H9 (cell line): ENCODE data around the gene HS3ST4. TPM values are rescaled to one million over a fixed set of nuclear protein-coding genes. Genes with fewer than 3 reads are reported as not detected.

ENCODE experiments used
- DNase-seq: peaks from one replicate; pipeline ENCODE4 v3.0.0-alpha.2; 2017
- H2AFZ ChIP-seq: one replicate; pipeline ENCODE4 v1.6.1; 2013; ENCODE audit warnings: mild to moderate bottlenecking, low read length, control low read depth, moderate library complexity
- H2AK5ac ChIP-seq: 2 replicates; pipeline ENCODE4 v1.6.1; 2013; ENCODE audit warnings: low read length, control low read depth, mixed read lengths; ENCODE audit not compliant: insufficient read length
- H2BK120ac ChIP-seq: one replicate; pipeline ENCODE4 v1.6.1; 2013; ENCODE audit warnings: low read depth, mild to moderate bottlenecking, low read length, control low read depth, inconsistent platforms; ENCODE audit not compliant: poor library complexity, severe bottlenecking
- H2BK12ac ChIP-seq: 2 replicates; pipeline ENCODE4 v1.6.1; 2013; ENCODE audit warnings: low read length, control low read depth, mixed read lengths, low read depth; ENCODE audit not compliant: insufficient read length
- H2BK15ac ChIP-seq: 2 replicates; pipeline ENCODE4 v1.6.1; 2013; ENCODE audit warnings: low read depth, low read length, control low read depth
- H2BK20ac ChIP-seq: one replicate; pipeline ENCODE4 v1.6.1; 2013; ENCODE audit warnings: low read depth, mild to moderate bottlenecking, low read length, control low read depth, inconsistent platforms; ENCODE audit not compliant: poor library complexity, severe bottlenecking
- H2BK5ac ChIP-seq: 2 replicates; pipeline ENCODE4 v1.6.1; 2013; ENCODE audit warnings: low read length, control low read depth, mixed read lengths; ENCODE audit not compliant: insufficient read length
- H3K14ac ChIP-seq: 2 replicates; pipeline ENCODE4 v1.6.1; 2013; ENCODE audit warnings: low read length, control low read depth; ENCODE audit not compliant: insufficient read depth
- H3K18ac ChIP-seq: 2 replicates; pipeline ENCODE4 v1.6.1; 2013; ENCODE audit warnings: low read depth, mild to moderate bottlenecking, mixed read lengths, low read length, control low read depth; ENCODE audit not compliant: insufficient read length
- H3K23ac ChIP-seq: 2 replicates; pipeline ENCODE4 v1.6.1; 2013; ENCODE audit warnings: low read length, control low read depth, mixed read lengths, low read depth; ENCODE audit not compliant: insufficient read length
- H3K23me2 ChIP-seq: 2 replicates; pipeline ENCODE4 v1.6.1; 2013; ENCODE audit warnings: low read depth, mild to moderate bottlenecking, mixed read lengths, low read length, control low read depth; ENCODE audit not compliant: insufficient read length, poor library complexity, severe bottlenecking
- H3K27ac ChIP-seq: 2 replicates; pipeline ENCODE4 v1.5.1; 2013; ENCODE audit warnings: low read length, control low read depth, mixed read lengths, low read depth; ENCODE audit not compliant: insufficient read length
- H3K27me3 ChIP-seq: 2 replicates; pipeline ENCODE4 v1.6.1; 2013; ENCODE audit warnings: low read length, control low read depth, inconsistent platforms; ENCODE audit not compliant: insufficient read depth
- H3K4ac ChIP-seq: 2 replicates; pipeline ENCODE4 v1.6.1; 2013; ENCODE audit warnings: low read depth, mild to moderate bottlenecking, control low read depth, inconsistent platforms, low read length, moderate library complexity
- H3K4me1 ChIP-seq: 2 replicates; pipeline ENCODE4 v1.6.1; 2013; ENCODE audit warnings: low read length, control low read depth, inconsistent platforms; ENCODE audit not compliant: insufficient read depth
- H3K4me2 ChIP-seq: 2 replicates; pipeline ENCODE4 v1.6.1; 2013; ENCODE audit warnings: low read length, control low read depth, mixed read lengths; ENCODE audit not compliant: insufficient read length, insufficient read depth
- H3K56ac ChIP-seq: 2 replicates; pipeline ENCODE4 v1.6.1; 2013; ENCODE audit warnings: low read depth, mild to moderate bottlenecking, mixed read lengths, low read length, control low read depth; ENCODE audit not compliant: insufficient read length
- H3K79me1 ChIP-seq: 2 replicates; pipeline ENCODE4 v1.6.1; 2013; ENCODE audit warnings: low read depth, mild to moderate bottlenecking, moderate library complexity, low read length, control low read depth, inconsistent platforms; ENCODE audit not compliant: insufficient read depth, poor library complexity, severe bottlenecking
- H3K79me2 ChIP-seq: 2 replicates; pipeline ENCODE4 v1.6.1; 2013; ENCODE audit warnings: low read length, control low read depth, inconsistent platforms; ENCODE audit not compliant: insufficient read depth
- H3K9ac ChIP-seq: 2 replicates; pipeline ENCODE4 v1.6.1; 2013; ENCODE audit warnings: low read length, control low read depth, mixed read lengths; ENCODE audit not compliant: insufficient read length; ENCODE audit errors: extremely low read depth
- H3K9me3 ChIP-seq: one replicate; pipeline ENCODE4 v1.6.1; 2013; ENCODE audit warnings: low read depth, low read length, inconsistent platforms; ENCODE audit not compliant: control insufficient read depth
- H3T11ph ChIP-seq: one replicate; pipeline ENCODE4 v1.6.1; 2013; ENCODE audit warnings: mild to moderate bottlenecking, low read length, control low read depth, inconsistent platforms
- H4K20me1 ChIP-seq: one replicate; pipeline ENCODE4 v1.6.1; 2013; ENCODE audit not compliant: control insufficient read depth, insufficient read length, insufficient read depth
- H4K5ac ChIP-seq: 2 replicates; pipeline ENCODE4 v1.6.1; 2013; ENCODE audit warnings: low read depth, mild to moderate bottlenecking, mixed read lengths, low read length, control low read depth; ENCODE audit not compliant: insufficient read length
- H4K8ac ChIP-seq: replicated peaks from 2 replicates; pipeline ENCODE4 v1.6.1; 2013; ENCODE audit warnings: low read length, control low read depth, mixed read lengths, low read depth; ENCODE audit not compliant: insufficient read length
- H4K91ac ChIP-seq: 2 replicates; pipeline ENCODE4 v1.6.1; 2013; ENCODE audit warnings: low read depth, mild to moderate bottlenecking, moderate library complexity, mixed read lengths, low read length, control low read depth; ENCODE audit not compliant: insufficient read length
- H3K27ac Mint-ChIP-seq, 3 experiments: 2 replicates in 2 of 3; 3 replicates in 1 of 3; pipeline ENCODE4 v1.8.0; 2020 to 2021; ENCODE audit warnings: mixed read lengths in 3 of 3, mild to moderate bottlenecking in 1 of 3, moderate library complexity in 1 of 3
- H3K27me3 Mint-ChIP-seq: 2 replicates; pipeline ENCODE4 v1.8.0; 2021; ENCODE audit warnings: low read depth, mild to moderate bottlenecking, moderate library complexity, mixed read lengths
- H3K36me3 Mint-ChIP-seq, 3 experiments: 2 replicates in 2 of 3; 3 replicates in 1 of 3; pipeline ENCODE4 v1.8.0; 2020 to 2021; ENCODE audit warnings: low read depth in 3 of 3, mixed read lengths in 3 of 3; ENCODE audit not compliant: insufficient read depth in 1 of 3
- H3K4me1 Mint-ChIP-seq, 2 experiments: 2 replicates each; pipeline ENCODE4 v1.8.0; 2020; ENCODE audit warnings: mixed read lengths in 2 of 2
- H3K4me3 Mint-ChIP-seq, 2 experiments: 2 replicates in 1 of 2; 3 replicates in 1 of 2; pipeline ENCODE4 v1.8.0; 2020 to 2021; ENCODE audit warnings: mild to moderate bottlenecking in 2 of 2, mixed read lengths in 2 of 2, moderate library complexity in 1 of 2
- H3K9me3 Mint-ChIP-seq, 2 experiments: 2 replicates in 1 of 2; 3 replicates in 1 of 2; pipeline ENCODE4 v1.8.0; 2020; ENCODE audit warnings: mild to moderate bottlenecking in 2 of 2, mixed read lengths in 2 of 2, moderate library complexity in 1 of 2
- CTCF ChIP-seq: fragments of 200-600 bp; sonication (generic); conservative IDR thresholded peaks from 3 replicates; pipeline ENCODE4 v1.8.0; 2021; ENCODE audit warnings: antibody characterized with exemption, mild to moderate bottlenecking
- WGBS: extraction: QIAGEN DNeasy Blood & Tissue Kit; methylation state at CpG from one replicate; pipeline ENCODE4 v1.1.7; 2013; ENCODE audit warnings: missing lambda C conversion rate, low lambda C conversion rate, mixed read lengths; ENCODE audit not compliant: insufficient read length; ENCODE audit errors: extremely low coverage; 5-methylcytosine and 5-hydroxymethylcytosine counted together
- total RNA-seq: library from RNA; stranded (reverse); gene quantifications from 2 replicates; pipeline ENCODE4 v1.2.1, GENCODE V29; 2021

HS3ST4 gene
- total RNA-seq, 1 experiment from 2014 or later = 1.7 TPM

DNA sequence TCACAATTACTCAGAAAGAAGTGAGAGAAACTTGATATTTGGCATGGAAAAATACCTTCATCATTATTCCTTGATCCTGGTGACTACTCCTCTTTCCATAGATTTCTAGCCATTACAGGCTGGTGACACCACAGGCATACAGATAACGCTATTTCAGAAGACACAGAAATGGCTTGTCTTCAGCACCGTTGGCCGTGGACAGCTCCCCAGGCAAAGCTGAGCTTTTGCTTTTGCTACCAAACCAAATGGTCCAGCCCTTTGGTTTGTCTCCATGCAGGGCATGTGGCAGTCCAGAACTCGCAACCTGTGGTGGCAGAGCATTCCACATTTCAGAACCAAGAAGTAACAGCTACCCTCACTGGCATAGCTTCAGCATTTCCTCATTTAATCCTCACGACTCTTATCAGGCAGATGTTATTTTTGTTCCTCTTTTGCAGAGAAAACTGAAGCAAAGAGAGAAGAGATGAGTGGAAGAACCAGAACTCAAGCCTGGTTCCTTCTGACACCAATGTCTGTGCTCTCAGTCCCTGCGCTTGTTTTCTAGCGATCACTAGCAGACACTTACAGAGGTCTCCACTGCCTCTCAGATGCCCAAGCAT, 55.5 kb downstream of the HS3ST4 start:
- peaks cover 10 to 11% of the 10 kb centered on the region in 2 experiments for H3K4me1 Mint-ChIP-seq
- no peak overlapping the region for H3K4me3 Mint-ChIP-seq
- peak; percentile 48 for DNase-seq
- no peaks in the 10 kb centered on the region for H3K23me2 ChIP-seq
- no peak overlapping the region for H2BK15ac ChIP-seq
- no peak overlapping the region for H4K8ac ChIP-seq
- H4K91ac ChIP-seq = no peak overlapping the region
- H3T11ph ChIP-seq = no peak overlapping the region
- H2BK120ac ChIP-seq = no peak overlapping the region
- no peaks in the 10 kb centered on the region for H4K20me1 ChIP-seq
- H3K23ac ChIP-seq = no peak overlapping the region
- no CpG with 5 or more reads among the region's 7 CpGs for WGBS
- H3K36me3 Mint-ChIP-seq = peaks cover 0 to 4% (median 3%) of the 10 kb centered on the region in 3 experiments; a peak in 2 of 7 replicates
- TF ChIP-seq CTCF = no peak
- no peak overlapping the region for H2AFZ ChIP-seq
- no peak overlapping the region for H2BK20ac ChIP-seq
- H3K27ac ChIP-seq = no peak overlapping the region
- H3K4ac ChIP-seq = no peak overlapping the region
- no peak overlapping the region for H3K4me2 ChIP-seq
- H2BK12ac ChIP-seq = no peak overlapping the region
- H3K14ac ChIP-seq = no peak overlapping the region
- no peak overlapping the region for H4K5ac ChIP-seq
- H3K56ac ChIP-seq = no peak overlapping the region
- no peaks in the 10 kb centered on the region for H3K79me2 ChIP-seq
- H3K9me3 ChIP-seq = no peaks in the 10 kb centered on the region
- no peak overlapping the region for H3K18ac ChIP-seq
- H3K9me3 Mint-ChIP-seq = peaks cover 0 to 3% of the 10 kb centered on the region in 2 experiments; a peak in 1 of 5 replicates
- H2AK5ac ChIP-seq = no peak overlapping the region
- no peaks in the 10 kb centered on the region; the same call in none of the 2 replicates for H3K27me3 Mint-ChIP-seq
- no peak overlapping the region for H2BK5ac ChIP-seq
- H3K27ac Mint-ChIP-seq = no peak overlapping the region
- H3K9ac ChIP-seq = no peak overlapping the region
- peaks cover 8% of the 10 kb centered on the region; the same call in 1 of the 2 replicates for H3K4me1 ChIP-seq
- H3K79me1 ChIP-seq = no peaks in the 10 kb centered on the region
- no peaks in the 10 kb centered on the region for H3K27me3 ChIP-seq
